Islet precursor cell (in vitro differentiated cells): ENCODE data around the gene MTHFD1L.

ENCODE experiments used
- DNase-seq: peaks from one replicate; pipeline ENCODE4 v3.0.0-alpha.2; 2018

Gene MTHFD1L

GRCh38 chr6:150994026-150994425, 128.5 kb downstream of the MTHFD1L start:
- no peak for DNase-seq

GRCh38 chr6:150996968-150997367, 131.5 kb downstream of the MTHFD1L start:
- DNase-seq, result peak; percentile 63

GRCh38 chr6:150999107-150999506, 133.6 kb downstream of the MTHFD1L start:
- no peak for DNase-seq

GRCh38 chr6:150999576-150999975, 134.1 kb downstream of the MTHFD1L start:
- DNase-seq, result no peak

- DNase-seq, result no peak
Observed at GRCh38 chr6:151001387-151002056, 136.0 kb downstream of the MTHFD1L start.

- DNase-seq, result no peak
Observed at GRCh38 chr6:151002057-151002450, 136.6 kb downstream of the MTHFD1L start.

GRCh38 chr6:151002491-151002935, 137.0 kb downstream of the MTHFD1L start:
- DNase-seq, result no peak

- DNase-seq, result no peak
Observed at GRCh38 chr6:151004383-151005024, 139.0 kb downstream of the MTHFD1L start.

- no peak for DNase-seq
Observed at GRCh38 chr6:151005164-151005563, 139.7 kb downstream of the MTHFD1L start.

- DNase-seq, result no peak
Observed at GRCh38 chr6:151005896-151006632, 140.6 kb downstream of the MTHFD1L start.

GRCh38 chr6:151007076-151007475, 141.6 kb downstream of the MTHFD1L start:
- no peak for DNase-seq

- no peak for DNase-seq
Observed at GRCh38 chr6:151007922-151008321, 142.4 kb downstream of the MTHFD1L start.

- DNase-seq, result no peak
Observed at GRCh38 chr6:151008425-151008824, 142.9 kb downstream of the MTHFD1L start.

- DNase-seq, result no peak
Observed at GRCh38 chr6:151009576-151009975, 144.1 kb downstream of the MTHFD1L start.

- DNase-seq, result no peak
Observed at GRCh38 chr6:151010071-151010470, 144.6 kb downstream of the MTHFD1L start.

GRCh38 chr6:151012321-151013294, 147.1 kb downstream of the MTHFD1L start:
- DNase-seq, result no peak

- DNase-seq, result peak; percentile 87
Observed at GRCh38 chr6:151014404-151015100, 149.1 kb downstream of the MTHFD1L start.

- no peak for DNase-seq
Observed at GRCh38 chr6:151015101-151015700, 149.7 kb downstream of the MTHFD1L start.

- no peak for DNase-seq
Observed at GRCh38 chr6:151016107-151016506, 150.6 kb downstream of the MTHFD1L start.

GRCh38 chr6:151018046-151018445, 152.5 kb downstream of the MTHFD1L start:
- no peak for DNase-seq
